Measurements from ENCODE around the gene AGRN.

AGRN gene

GRCh38 chr1:1020000-1020404 lies at the start of gene AGRN:
Gene AGRN, plus strand, starts transcription at chr1:1020120. Its CDS starts 53 bp downstream, at chr1:1020173.
- H3K4me3 ChIP-seq (ENCODE audit: low read length): no peak within 1 kb of the TSS
- H3K4me1 ChIP-seq (ENCODE audit: control insufficient read depth, insufficient read depth, low read length): peaks cover 30% of the 10 kb centered on the region
- no peaks in the 10 kb centered on the region for H3K36me3 ChIP-seq (ENCODE audit: control insufficient read depth, insufficient read depth, low read length)
- H3K9me3 ChIP-seq (ENCODE audit: control insufficient read depth, low read length): no peaks in the 10 kb centered on the region
- H3K9ac ChIP-seq (ENCODE audit: low read length): peak within 1 kb of the TSS; percentile 43
- no peaks in the 10 kb centered on the region for H3K27me3 ChIP-seq (ENCODE audit: control insufficient read depth, insufficient read depth, low read length)

- Histone ChIP-seq H3K9me3 (ENCODE audit: control insufficient read depth, low read length) (no peaks in the 10 kb centered on the region), H3K4me1 (ENCODE audit: control insufficient read depth, insufficient read depth, low read length) (peaks cover 23% of the 10 kb centered on the region), H3K4me3 (ENCODE audit: low read length) (no peak overlapping the region), H3K9ac (ENCODE audit: low read length) (no peak overlapping the region), H3K27me3 (ENCODE audit: control insufficient read depth, insufficient read depth, low read length) (peaks cover 20% of the 10 kb centered on the region), H3K36me3 (ENCODE audit: control insufficient read depth, insufficient read depth, low read length) (no peaks in the 10 kb centered on the region)
Observed at GRCh38 chr1:970242-970972, 49.5 kb upstream of the AGRN start.

DNA sequence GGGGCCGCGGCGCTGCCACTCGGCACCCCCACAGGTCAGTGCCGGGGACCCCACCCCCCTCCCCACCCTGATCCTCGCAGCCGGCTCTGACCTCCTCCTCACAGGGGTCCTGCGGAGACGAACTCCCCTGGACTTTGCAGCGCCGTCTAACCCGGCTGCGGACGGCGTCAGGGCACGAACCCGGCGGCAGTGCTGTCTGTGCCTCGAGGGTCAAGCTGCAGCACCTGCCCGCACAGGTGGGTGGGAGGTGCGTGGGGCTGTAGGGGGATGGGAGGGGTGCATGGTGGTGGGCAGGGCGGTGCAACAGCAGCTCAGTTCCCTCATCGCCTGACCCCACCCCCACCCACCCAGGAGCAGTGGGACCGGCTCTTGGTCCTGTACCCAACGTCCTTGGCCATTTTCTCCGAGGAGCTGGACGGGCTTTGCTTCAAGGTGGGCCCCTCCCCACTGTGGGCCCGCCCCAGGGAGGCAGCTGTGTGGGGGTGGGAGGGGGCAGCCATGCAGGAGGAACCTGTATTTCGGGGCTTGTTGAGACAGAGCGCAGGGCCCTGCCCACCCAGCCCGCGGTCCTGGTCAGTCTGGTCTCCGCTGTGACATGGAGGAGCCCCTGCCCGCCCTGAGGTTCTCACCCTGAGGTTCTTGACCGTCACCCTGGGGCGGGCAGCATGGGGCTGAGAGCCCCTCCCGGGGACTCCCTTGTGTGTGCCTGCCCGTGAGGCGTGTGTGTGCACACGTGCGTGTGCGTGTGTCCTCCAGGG lies 48.8 kb upstream of the AGRN start:
- H3K4me3 ChIP-seq (ENCODE audit: low read length): no peak overlapping the region
- H3K36me3 ChIP-seq (ENCODE audit: control insufficient read depth, insufficient read depth, low read length): no peaks in the 10 kb centered on the region
- H3K27me3 ChIP-seq (ENCODE audit: control insufficient read depth, insufficient read depth, low read length): peaks cover 20% of the 10 kb centered on the region
- H3K9ac ChIP-seq (ENCODE audit: low read length): no peak overlapping the region
- no peaks in the 10 kb centered on the region for H3K9me3 ChIP-seq (ENCODE audit: control insufficient read depth, low read length)
- H3K4me1 ChIP-seq (ENCODE audit: control insufficient read depth, insufficient read depth, low read length): peaks cover 18% of the 10 kb centered on the region

DNA sequence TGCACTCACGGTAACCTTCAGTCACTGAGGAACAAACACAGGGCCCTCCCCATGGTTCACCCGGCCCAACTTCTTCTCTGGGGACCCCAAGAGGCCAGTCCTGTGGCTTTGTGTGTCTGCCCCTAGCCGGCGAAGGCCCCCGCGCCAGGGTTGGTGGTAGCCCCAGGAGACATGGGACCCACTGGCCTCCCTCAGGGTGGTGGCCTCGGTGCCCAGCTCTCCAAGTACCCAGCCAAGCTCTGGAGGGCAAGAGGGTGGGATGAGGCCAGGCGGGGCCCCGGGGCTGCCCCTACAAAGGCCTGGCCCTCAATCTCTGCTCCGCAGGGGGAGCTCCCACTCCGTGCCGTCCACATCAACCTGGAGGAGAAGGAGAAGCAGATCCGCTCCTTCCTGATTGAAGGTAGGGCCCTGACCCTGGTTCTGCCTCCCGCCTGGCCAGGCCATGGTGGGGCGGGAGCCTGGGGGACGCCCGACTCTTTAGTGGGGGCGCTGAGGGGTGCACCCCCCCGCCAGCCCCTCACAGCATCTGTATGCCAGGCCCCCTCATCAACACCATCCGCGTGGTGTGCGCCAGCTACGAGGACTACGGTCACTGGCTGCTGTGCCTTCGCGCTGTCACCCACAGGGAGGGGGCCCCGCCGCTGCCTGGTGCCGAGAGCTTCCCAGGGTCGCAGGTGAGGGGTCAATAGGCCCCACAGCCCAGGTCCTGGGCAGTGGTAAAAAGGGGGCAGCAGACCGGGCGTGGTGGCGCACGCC lies 48.0 kb upstream of the AGRN start:
- no peaks in the 10 kb centered on the region for H3K9me3 ChIP-seq (ENCODE audit: control insufficient read depth, low read length)
- peaks cover 19% of the 10 kb centered on the region for H3K4me1 ChIP-seq (ENCODE audit: control insufficient read depth, insufficient read depth, low read length)
- no peak overlapping the region for H3K4me3 ChIP-seq (ENCODE audit: low read length)
- peaks cover 20% of the 10 kb centered on the region for H3K27me3 ChIP-seq (ENCODE audit: control insufficient read depth, insufficient read depth, low read length)
- H3K9ac ChIP-seq (ENCODE audit: low read length): no peak overlapping the region
- H3K36me3 ChIP-seq (ENCODE audit: control insufficient read depth, insufficient read depth, low read length): no peaks in the 10 kb centered on the region

DNA sequence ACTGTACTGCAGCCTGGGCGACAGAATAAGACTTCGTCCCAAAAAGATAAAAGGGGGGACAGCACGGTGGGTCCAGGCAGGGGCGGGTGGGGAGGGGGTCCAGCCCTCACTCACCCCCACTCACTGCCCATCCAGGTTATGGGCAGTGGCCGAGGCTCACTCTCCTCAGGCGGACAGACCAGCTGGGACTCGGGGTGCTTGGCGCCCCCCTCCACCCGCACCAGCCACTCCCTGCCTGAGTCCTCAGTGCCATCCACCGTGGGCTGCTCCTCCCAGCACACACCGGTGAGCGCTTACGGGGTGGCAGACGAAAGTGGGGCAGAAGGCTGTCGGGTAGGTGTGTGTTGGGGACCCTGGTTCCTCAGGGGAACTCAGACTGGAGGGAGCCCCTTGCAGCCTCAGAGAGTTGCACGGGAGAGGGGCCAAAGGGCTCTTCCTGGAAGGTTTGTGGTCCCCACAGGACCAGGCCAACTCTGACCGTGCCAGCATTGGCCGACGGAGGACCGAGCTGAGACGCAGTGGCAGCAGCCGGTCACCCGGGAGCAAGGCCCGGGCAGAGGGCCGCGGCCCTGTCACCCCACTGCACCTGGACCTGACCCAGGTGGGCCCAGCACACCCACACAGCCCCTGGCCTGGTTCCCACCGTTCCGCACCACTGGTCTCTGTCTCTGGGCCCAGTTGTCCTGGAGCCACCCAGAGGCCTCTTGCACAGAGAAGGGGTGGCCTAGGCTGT lies 47.0 kb upstream of the AGRN start:
- Histone ChIP-seq H3K9me3 (ENCODE audit: control insufficient read depth, low read length) (no peaks in the 10 kb centered on the region), H3K4me1 (ENCODE audit: control insufficient read depth, insufficient read depth, low read length) (peaks cover 10% of the 10 kb centered on the region), H3K9ac (ENCODE audit: low read length) (no peak overlapping the region), H3K27me3 (ENCODE audit: control insufficient read depth, insufficient read depth, low read length) (peaks cover 16% of the 10 kb centered on the region), H3K36me3 (ENCODE audit: control insufficient read depth, insufficient read depth, low read length) (no peaks in the 10 kb centered on the region), H3K4me3 (ENCODE audit: low read length) (no peak overlapping the region)

GRCh38 chr1:973459-974292 lies 46.2 kb upstream of the AGRN start:
- Histone ChIP-seq H3K4me3 (ENCODE audit: low read length) (no peak overlapping the region), H3K9ac (ENCODE audit: low read length) (no peak overlapping the region), H3K4me1 (ENCODE audit: control insufficient read depth, insufficient read depth, low read length) (peaks cover 4% of the 10 kb centered on the region), H3K27me3 (ENCODE audit: control insufficient read depth, insufficient read depth, low read length) (peaks cover 14% of the 10 kb centered on the region), H3K36me3 (ENCODE audit: control insufficient read depth, insufficient read depth, low read length) (no peaks in the 10 kb centered on the region), H3K9me3 (ENCODE audit: control insufficient read depth, low read length) (no peaks in the 10 kb centered on the region)

DNA sequence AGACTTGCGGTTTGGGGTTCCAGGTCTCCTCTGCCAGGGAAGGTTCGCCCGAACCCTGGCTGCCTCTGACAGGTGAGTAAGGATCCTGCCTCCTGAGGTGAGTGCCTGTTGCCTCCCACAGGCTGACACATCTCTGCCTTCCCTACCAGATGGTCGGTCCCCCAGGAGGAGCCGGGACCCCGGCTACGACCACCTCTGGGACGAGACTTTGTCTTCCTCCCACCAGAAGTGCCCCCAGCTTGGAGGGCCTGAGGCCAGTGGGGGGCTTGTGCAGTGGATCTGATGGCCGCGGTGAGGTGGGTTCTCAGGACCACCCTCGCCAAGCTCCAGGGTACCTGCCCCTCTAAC lies 45.7 kb upstream of the AGRN start:
- peaks cover 14% of the 10 kb centered on the region for H3K27me3 ChIP-seq (ENCODE audit: control insufficient read depth, insufficient read depth, low read length)
- H3K9ac ChIP-seq (ENCODE audit: low read length): no peak overlapping the region
- no peak overlapping the region for H3K4me3 ChIP-seq (ENCODE audit: low read length)
- no peaks in the 10 kb centered on the region for H3K36me3 ChIP-seq (ENCODE audit: control insufficient read depth, insufficient read depth, low read length)
- peaks cover 4% of the 10 kb centered on the region for H3K4me1 ChIP-seq (ENCODE audit: control insufficient read depth, insufficient read depth, low read length)
- no peaks in the 10 kb centered on the region for H3K9me3 ChIP-seq (ENCODE audit: control insufficient read depth, low read length)

GRCh38 chr1:974687-975328 lies 45.1 kb upstream of the AGRN start:
- H3K4me1 ChIP-seq (ENCODE audit: control insufficient read depth, insufficient read depth, low read length): peaks cover 4% of the 10 kb centered on the region
- H3K9me3 ChIP-seq (ENCODE audit: control insufficient read depth, low read length): no peaks in the 10 kb centered on the region
- H3K36me3 ChIP-seq (ENCODE audit: control insufficient read depth, insufficient read depth, low read length): no peaks in the 10 kb centered on the region
- no peak overlapping the region for H3K9ac ChIP-seq (ENCODE audit: low read length)
- no peak overlapping the region for H3K4me3 ChIP-seq (ENCODE audit: low read length)
- peaks cover 14% of the 10 kb centered on the region for H3K27me3 ChIP-seq (ENCODE audit: control insufficient read depth, insufficient read depth, low read length)

- no peaks in the 10 kb centered on the region for H3K36me3 ChIP-seq (ENCODE audit: control insufficient read depth, insufficient read depth, low read length)
- peaks cover 9% of the 10 kb centered on the region for H3K27me3 ChIP-seq (ENCODE audit: control insufficient read depth, insufficient read depth, low read length)
- H3K4me3 ChIP-seq (ENCODE audit: low read length): no peak overlapping the region
- H3K9ac ChIP-seq (ENCODE audit: low read length): no peak overlapping the region
- no peaks in the 10 kb centered on the region for H3K9me3 ChIP-seq (ENCODE audit: control insufficient read depth, low read length)
- H3K4me1 ChIP-seq (ENCODE audit: control insufficient read depth, insufficient read depth, low read length): peaks cover 4% of the 10 kb centered on the region
Observed at GRCh38 chr1:975365-975764, 44.6 kb upstream of the AGRN start.

GRCh38 chr1:975896-976683 lies 43.8 kb upstream of the AGRN start:
- H3K36me3 ChIP-seq (ENCODE audit: control insufficient read depth, insufficient read depth, low read length): no peaks in the 10 kb centered on the region

More at GRCh38 chr1:975896-976683, 43.8 kb upstream of the AGRN start:
- H3K4me3 ChIP-seq (ENCODE audit: low read length): no peak overlapping the region
- H3K4me1 ChIP-seq (ENCODE audit: control insufficient read depth, insufficient read depth, low read length): peaks cover 4% of the 10 kb centered on the region
- H3K9ac ChIP-seq (ENCODE audit: low read length): no peak overlapping the region
- H3K9me3 ChIP-seq (ENCODE audit: control insufficient read depth, low read length): no peaks in the 10 kb centered on the region
- peaks cover 3% of the 10 kb centered on the region for H3K27me3 ChIP-seq (ENCODE audit: control insufficient read depth, insufficient read depth, low read length)

All from mucosa of stomach (tissue), 1 donor.